Central memory CD4-positive, alpha-beta T cell (primary cell): ENCODE data around the gene PRKAG3.

Experiments
- DNase-seq: peaks from one replicate; pipeline ENCODE4 v3.0.0; 2022
- total RNA-seq, 3 experiments: gene quantifications; one replicate each; lab custom pipeline; 2026; lab: John Stamatoyannopoulos, UW

Gene PRKAG3
- 0 reads per million in 3 experiments for total RNA-seq

GRCh38 chr2:218831378-218831990, at the start of gene PRKAG3:
TSS of gene PRKAG3 (minus strand) at chr2:218831803.
- DNase-seq, result no peak

GRCh38 chr2:218880859-218881594, 49.4 kb upstream of the PRKAG3 start:
- no peak for DNase-seq

DNA sequence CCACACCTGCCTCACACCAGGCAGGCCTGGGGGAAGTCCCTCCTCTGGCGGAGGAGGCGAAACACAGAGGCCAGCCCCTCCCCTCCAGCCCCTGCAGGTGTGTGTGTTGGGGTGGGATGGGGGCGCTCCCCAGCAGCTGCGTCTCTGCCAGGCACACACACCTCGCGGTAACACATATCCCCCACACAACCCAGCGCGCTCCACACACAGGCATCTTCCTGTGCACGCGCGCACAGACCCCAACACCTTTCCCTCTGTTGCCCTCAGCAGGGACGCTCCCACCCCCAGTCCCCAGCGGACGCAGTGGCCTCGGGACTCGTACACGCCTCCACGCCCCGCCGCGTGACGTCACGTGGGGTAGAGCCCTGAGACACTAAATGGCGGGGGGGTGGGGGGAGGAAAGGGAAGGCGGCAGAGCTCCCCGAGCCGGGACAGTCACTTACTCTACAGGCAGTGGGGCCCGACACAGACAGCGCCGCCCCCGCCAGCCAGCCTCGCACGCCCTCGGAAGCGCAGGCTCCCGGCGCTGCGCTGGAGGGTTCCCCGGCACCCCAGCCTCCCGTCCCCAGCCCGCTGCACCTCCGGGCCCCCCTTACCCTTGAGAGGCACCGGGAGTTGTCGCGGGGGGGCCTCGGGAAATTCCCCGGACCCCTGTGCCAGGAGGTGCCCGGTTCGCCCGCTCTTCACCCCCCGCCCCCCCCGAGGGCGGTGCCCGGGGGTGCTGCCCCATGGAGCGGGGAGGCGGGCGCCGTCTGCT, 48.7 kb upstream of the PRKAG3 start, which contains the start of gene WNT10A:
Gene WNT10A (plus strand): TSS at position 751 of the 757 bp plus-strand sequence. CDS start 144 bp downstream, outside the sequence.
- peak; percentile 87 for DNase-seq

DNA sequence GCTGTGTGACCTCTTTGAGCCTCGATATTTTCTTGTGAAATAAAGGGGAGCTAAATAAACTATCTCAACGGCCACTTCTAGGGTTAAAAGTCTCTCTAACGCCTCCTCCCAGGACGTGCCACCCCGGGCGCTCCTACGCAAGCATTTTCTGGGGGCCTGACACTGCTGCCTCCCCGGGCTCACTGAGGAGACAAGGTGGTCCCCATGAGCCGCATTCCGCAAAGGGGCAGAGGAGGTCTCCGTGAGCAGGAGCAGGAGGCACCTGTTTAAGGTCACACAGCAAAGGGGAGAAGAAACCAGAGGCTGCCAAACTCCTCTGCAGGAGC, 48.1 kb upstream of the PRKAG3 start:
- DNase-seq, result no peak

GRCh38 chr2:218878926-218879761, 47.5 kb upstream of the PRKAG3 start:
- no peak for DNase-seq

GRCh38 chr2:218878486-218878885, 46.9 kb upstream of the PRKAG3 start:
- no peak for DNase-seq

DNA sequence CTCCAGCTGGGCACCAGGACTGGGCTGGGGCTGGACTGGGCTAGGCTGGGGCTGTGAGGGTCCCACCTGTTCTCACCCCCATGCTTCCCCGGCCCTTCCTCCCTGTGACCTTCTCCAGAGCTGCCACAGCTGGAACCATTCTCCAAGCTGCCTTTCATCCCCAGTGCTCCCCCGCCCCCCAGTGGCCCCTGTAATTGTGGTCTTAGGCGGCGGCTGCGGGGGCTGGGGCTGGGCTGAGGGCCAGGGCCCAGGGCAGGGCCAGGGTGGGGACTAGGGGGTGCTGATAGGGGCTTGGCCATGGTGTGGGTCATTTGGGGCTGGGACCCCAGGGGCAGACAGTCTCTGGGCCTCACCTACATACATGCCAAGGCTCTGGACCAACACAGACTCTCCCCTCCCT, 46.3 kb upstream of the PRKAG3 start:
- no peak for DNase-seq

- DNase-seq, result no peak
Observed at GRCh38 chr2:218877331-218877730, 45.7 kb upstream of the PRKAG3 start.

- peak; percentile 73 for DNase-seq
Observed at GRCh38 chr2:218876562-218877219, 45.1 kb upstream of the PRKAG3 start.

DNA sequence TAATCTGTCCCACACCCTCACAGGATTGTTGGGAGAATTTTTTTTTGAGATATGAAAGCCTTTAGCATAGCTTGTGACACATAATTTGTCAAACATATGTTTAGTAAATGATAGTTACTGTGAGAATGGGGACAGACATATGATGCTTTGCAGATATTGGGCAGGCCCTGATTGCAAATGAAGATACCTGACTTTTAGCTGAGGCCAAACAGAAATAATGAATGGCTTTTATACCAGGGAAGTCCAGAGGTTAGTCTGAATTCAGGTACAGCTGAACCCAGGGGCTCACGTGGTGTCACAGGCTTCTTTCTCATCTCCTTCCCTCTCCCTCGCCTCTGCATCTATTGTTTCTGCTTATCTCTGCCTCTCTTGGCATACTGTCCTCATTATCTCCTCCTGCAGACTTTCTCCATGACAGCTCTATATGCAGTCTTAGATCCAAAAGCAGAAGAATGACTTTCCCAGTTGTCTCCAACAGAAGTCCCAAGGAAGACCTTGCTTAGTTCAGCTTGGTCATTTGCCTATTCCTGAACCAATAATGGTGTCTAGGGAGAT, 44.2 kb upstream of the PRKAG3 start:
- no peak for DNase-seq

DNA sequence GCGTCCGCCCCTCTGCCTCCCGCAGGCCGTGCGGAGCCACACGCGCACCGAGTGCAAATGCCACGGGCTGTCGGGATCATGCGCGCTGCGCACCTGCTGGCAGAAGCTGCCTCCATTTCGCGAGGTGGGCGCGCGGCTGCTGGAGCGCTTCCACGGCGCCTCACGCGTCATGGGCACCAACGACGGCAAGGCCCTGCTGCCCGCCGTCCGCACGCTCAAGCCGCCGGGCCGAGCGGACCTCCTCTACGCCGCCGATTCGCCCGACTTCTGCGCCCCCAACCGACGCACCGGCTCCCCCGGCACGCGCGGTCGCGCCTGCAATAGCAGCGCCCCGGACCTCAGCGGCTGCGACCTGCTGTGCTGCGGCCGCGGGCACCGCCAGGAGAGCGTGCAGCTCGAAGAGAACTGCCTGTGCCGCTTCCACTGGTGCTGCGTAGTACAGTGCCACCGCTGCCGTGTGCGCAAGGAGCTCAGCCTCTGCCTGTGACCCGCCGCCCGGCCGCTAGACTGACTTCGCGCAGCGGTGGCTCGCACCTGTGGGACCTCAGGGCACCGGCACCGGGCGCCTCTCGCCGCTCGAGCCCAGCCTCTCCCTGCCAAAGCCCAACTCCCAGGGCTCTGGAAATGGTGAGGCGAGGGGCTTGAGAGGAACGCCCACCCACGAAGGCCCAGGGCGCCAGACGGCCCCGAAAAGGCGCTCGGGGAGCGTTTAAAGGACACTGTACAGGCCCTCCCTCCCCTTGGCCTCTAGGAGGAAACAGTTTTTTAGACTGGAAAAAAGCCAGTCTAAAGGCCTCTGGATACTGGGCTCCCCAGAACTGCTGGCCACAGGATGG, 42.0 kb upstream of the PRKAG3 start:
- DNase-seq, result no peak

GRCh38 chr2:218872645-218873358, 41.2 kb upstream of the PRKAG3 start:
- DNase-seq, result no peak

- DNase-seq, result no peak
Observed at GRCh38 chr2:218871345-218872302, 40.0 kb upstream of the PRKAG3 start.

- no peak for DNase-seq
Observed at GRCh38 chr2:218870984-218871344, 39.4 kb upstream of the PRKAG3 start.

- no peak for DNase-seq
Observed at GRCh38 chr2:218869064-218869463, 37.5 kb upstream of the PRKAG3 start.

GRCh38 chr2:218867900-218868299, 36.3 kb upstream of the PRKAG3 start:
- DNase-seq, result no peak

DNA sequence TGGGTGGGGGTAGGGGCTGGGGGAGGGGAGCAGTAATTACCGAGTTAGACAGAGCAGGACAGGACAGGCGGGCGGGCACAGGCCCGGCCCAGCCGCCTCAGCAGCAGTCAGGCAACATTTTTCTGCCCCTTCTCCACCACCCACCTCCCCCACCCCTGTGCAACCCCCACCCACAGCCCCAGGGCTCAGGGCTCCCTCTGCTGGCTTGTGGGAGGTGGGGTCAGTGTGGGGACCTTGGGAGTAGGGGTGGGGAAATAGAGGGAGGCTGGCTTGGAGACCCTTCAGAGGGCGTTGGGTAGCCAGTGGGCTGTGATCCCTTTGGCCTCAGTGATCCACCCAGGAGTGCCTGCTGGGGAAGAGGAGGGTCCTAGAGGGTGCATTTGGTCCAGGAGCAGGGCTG, 34.4 kb upstream of the PRKAG3 start:
- DNase-seq, result no peak

- no peak for DNase-seq
Observed at GRCh38 chr2:218865396-218865795, 33.8 kb upstream of the PRKAG3 start.

DNA sequence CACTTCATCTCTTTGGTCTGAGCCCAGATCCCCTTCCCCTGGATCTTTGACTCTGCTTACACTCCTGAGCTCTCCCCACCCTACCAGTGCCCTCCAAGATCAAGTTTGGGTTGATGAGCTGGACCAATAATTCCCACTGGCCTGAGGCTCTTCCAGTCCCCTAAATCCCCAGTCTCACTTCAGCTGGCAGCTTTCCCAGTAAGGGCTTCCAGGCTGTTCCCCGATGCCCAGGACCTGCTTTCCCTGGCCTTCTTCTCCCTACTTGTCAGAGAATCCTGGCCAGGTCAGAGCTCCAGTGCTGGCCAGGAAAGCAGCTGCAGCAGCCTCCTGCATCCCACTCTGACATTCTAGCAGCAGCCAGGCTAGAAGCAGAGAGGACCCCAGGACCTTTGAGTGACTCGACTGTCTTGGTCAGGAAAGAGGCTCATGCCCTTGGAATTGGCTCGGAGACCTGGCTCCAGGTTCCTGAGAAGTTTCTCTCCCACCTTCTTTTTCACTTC, 31.5 kb upstream of the PRKAG3 start:
- no peak for DNase-seq
